Mucosa of descending colon (tissue), 3 donors: ENCODE results near the gene RCBTB2. TPM values are rescaled to one million over a fixed set of nuclear protein-coding genes. Genes with fewer than 3 reads are reported as not detected.

Experiments used
- ATAC-seq: fragments of 200-7000 bp; cut with Tn5 transposase; one replicate; pipeline ENCODE4 v1.9.1; 2020; ENCODE audit warnings: mild to moderate bottlenecking, moderate library complexity
- DNase-seq, 3 donors: peaks; one replicate each; pipeline ENCODE4 v3.0.0-alpha.2; 2020
- H3K36me3 ChIP-seq: fragments of 200-600 bp; one replicate; pipeline ENCODE4 v1.8.0; 2021; ENCODE audit warnings: low read depth, mild to moderate bottlenecking
- H3K4me1 ChIP-seq: fragments of 200-600 bp; one replicate; pipeline ENCODE4 v1.8.0; 2021; ENCODE audit warnings: low read depth, mild to moderate bottlenecking
- H3K4me3 ChIP-seq: fragments of 200-600 bp; one replicate; pipeline ENCODE4 v1.8.0; 2021; ENCODE audit warnings: mild to moderate bottlenecking
- H3K9me3 ChIP-seq: fragments of 200-600 bp; one replicate; pipeline ENCODE4 v1.8.0; 2021; ENCODE audit warnings: mild to moderate bottlenecking
- intact Hi-C, 2 donors: fragments of 100-400 bp; cut with DNase I in 1 of 2; cut with micrococcal nuclease in 1 of 2; formaldehyde crosslinking; loops; one replicate each; pipeline versions ENCODE4 v1.11.0 to v1.11.1; 2022; cut with DNase I, micrococcal nuclease
- total RNA-seq, 3 donors: library from RNA; stranded (reverse); fragmentation: NEBNext Ultra II Directional in 2 of 3; extraction: Animal tissue kit (Norgen Biotek cat#: 25700) in 2 of 3; gene quantifications; one replicate each; pipeline versions ENCODE4 v1.2.1 to v1.2.4, GENCODE V29; 2021 to 2023
- TF ChIP-seq, protein P1 (sequence below): fragments of 200-600 bp; IDR thresholded peaks from one replicate; pipeline ENCODE4 v1.8.0; 2022; ENCODE audit warnings: antibody characterized with exemption, mild to moderate bottlenecking
- donor health status: DM: no; HTN: no; CAD: no; lungs with moderate emphysema.
- donor health status: DM: no; HTN: no; CAD: no.
- donor health status: DM: no; HTN: yes; CAD: no.

RCBTB2 gene
- total RNA-seq, 3 donors from 2014 or later = 4.9 to 10.9 (median 6.7) TPM

DNA sequence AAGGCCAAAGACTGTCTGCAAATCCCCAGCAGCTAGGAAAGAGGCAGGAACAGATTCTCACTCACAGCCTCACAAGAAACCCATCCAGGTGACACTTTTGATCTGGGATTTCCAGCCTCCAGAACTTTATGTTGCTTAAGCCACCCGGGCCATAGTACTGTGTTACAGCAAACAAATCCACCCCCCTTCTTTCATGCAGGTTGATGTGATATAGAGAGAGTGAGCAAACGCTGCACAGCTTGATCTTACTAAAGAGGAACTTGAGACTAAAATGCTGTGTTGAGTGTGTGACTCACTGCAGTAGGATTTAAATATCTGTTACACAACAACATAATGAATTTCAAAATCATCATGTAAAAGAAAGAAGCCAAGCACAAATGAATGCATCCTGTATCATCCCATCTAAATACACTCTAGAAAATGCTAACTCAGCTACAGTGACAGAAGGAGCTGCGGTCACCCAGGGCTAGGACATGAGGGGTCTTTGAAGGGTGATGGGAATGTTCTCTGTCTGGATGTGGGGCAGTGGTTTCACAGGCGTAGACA, 32.2 kb downstream of the RCBTB2 start:
- intact Hi-C loops = no loop called here
- ATAC-seq (peak; percentile 60), DNase-seq (no peak)
- no peaks in the 10 kb centered on the region for H3K9me3 ChIP-seq
- H3K4me1 ChIP-seq = no peaks in the 10 kb centered on the region
- H3K36me3 ChIP-seq = no peaks in the 10 kb centered on the region
- H3K4me3 ChIP-seq = no peak overlapping the region
- TF ChIP-seq, protein P1, sequence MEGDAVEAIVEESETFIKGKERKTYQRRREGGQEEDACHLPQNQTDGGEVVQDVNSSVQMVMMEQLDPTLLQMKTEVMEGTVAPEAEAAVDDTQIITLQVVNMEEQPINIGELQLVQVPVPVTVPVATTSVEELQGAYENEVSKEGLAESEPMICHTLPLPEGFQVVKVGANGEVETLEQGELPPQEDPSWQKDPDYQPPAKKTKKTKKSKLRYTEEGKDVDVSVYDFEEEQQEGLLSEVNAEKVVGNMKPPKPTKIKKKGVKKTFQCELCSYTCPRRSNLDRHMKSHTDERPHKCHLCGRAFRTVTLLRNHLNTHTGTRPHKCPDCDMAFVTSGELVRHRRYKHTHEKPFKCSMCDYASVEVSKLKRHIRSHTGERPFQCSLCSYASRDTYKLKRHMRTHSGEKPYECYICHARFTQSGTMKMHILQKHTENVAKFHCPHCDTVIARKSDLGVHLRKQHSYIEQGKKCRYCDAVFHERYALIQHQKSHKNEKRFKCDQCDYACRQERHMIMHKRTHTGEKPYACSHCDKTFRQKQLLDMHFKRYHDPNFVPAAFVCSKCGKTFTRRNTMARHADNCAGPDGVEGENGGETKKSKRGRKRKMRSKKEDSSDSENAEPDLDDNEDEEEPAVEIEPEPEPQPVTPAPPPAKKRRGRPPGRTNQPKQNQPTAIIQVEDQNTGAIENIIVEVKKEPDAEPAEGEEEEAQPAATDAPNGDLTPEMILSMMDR = no peak

DNA sequence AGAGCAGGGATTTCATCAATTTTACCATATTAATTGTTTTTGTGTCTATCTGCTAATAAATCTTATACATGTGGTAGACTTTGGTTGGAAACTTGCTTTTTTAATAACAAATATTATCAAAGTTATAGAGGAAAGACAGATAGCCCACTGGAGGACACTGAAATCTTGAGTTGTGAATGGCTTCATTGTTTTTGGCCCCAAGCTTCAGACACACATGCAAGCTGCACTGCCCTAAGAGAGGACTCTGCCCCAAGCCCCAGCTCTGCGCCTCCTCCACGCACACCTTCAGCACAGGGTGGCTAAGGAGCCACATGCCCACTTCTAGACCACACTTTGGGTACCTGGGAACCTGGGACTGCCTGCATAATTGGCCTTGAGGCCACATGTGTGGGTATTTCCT, 35.2 kb downstream of the RCBTB2 start:
- no peak for ATAC-seq
- Histone ChIP-seq H3K36me3 (no peaks in the 10 kb centered on the region), H3K9me3 (no peaks in the 10 kb centered on the region), H3K4me1 (no peaks in the 10 kb centered on the region), H3K4me3 (no peak overlapping the region)
- TF ChIP-seq, protein P1 = no peak
- no peak for DNase-seq
- intact Hi-C loops = no loop called here

DNA sequence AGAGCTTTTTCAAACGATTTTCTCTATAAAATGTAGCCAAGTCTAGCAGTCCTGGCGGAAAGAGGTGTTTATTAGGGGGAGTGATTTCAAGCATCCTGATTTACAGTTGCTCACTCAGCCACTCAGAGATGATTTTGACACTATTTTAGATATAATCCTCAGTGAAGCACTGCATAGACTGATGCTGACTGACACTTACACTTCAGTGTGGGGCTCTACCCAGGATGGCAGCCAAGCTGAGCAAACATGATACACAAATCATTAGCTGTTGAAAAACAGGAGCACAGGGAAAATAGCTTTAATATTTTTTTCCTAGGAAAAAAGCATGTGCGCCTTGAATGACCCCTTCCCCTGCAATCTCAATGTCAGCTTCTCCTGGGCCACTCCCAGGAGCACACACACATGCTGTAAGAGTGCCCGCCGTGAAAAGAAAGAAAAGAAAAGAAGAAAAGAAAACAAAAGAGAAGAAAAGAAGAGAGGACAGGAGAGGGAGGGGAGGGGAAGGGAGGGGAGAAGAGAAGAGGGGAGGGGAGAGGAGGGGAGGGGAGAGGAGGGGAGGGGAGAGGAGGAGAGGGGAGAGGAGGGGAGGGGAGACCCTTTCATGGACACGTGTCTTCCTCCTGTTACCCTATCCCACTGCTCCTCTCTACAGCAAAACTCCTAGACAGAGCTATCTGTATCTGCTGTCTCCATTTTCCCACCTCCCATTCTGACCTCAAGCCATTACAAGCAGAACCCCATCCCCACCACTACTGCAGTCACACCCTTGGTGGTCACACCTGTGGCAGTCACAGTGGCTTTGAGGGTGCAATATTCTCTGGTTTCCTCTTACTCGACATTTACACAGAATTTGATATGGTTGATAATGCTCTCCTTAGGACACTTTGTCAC, 36.4 kb downstream of the RCBTB2 start:
- DNase-seq (no peak), ATAC-seq (no peak)
- H3K36me3 ChIP-seq = no peaks in the 10 kb centered on the region
- H3K4me3 ChIP-seq = no peak overlapping the region
- no peaks in the 10 kb centered on the region for H3K9me3 ChIP-seq
- TF ChIP-seq, protein P1 = no peak
- no peaks in the 10 kb centered on the region for H3K4me1 ChIP-seq
- intact Hi-C loops = no loop called here

DNA sequence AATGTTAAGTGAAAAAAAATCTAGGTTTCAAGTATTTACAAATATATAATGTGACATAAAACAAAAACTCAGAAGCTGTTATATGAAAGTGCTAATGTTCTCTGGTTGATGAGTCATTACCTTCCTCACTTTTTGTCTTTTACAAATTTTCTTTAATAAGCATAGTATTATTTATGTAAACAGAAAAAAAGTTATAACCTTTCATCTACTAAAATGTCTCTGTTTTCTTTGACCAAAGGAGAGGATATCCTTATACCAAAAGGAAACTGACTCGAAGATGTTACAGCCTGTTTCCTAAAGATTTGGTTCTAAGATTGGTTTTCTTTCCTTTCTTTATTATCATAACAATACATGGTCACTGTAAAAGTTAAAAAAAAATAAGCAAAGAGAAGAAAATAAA, 38.0 kb downstream of the RCBTB2 start:
- Histone ChIP-seq H3K36me3 (no peaks in the 10 kb centered on the region), H3K4me3 (no peak overlapping the region), H3K4me1 (no peaks in the 10 kb centered on the region), H3K9me3 (no peaks in the 10 kb centered on the region)
- intact Hi-C loops = no loop called here
- DNase-seq (no peak), ATAC-seq (no peak)
- TF ChIP-seq, protein P1 = no peak

DNA sequence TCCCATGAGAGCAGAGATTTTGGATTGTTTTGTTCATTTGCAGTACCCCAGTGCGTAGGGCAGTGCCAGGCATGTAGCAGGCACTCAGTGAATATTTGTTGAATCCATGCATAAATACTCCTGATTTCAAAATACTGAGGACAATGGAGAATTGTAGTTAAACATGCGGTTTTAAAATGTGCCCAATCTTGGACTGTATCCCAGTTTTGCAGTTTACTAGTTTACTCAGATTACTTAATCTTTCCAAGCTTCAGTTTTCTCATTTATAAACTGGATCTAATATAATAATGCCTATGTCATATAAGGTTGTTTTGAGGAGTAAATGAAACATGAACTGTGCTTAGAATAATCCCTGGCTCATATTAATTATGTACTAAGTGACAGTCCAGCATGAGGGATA, 39.0 kb downstream of the RCBTB2 start:
- no peaks in the 10 kb centered on the region for H3K9me3 ChIP-seq
- H3K4me1 ChIP-seq = no peaks in the 10 kb centered on the region
- H3K36me3 ChIP-seq = no peaks in the 10 kb centered on the region
- intact Hi-C loops = no loop called here
- ATAC-seq = no peak
- DNase-seq = no peak
- no peak overlapping the region for H3K4me3 ChIP-seq
- TF ChIP-seq, protein P1 = no peak
